GF-D8 (cell line): Measurements from ENCODE around the gene MIA3.

Experiments
- DNase-seq: peaks from one replicate; lab custom pipeline; 2025; lab: John Stamatoyannopoulos, UW

The MIA3 gene

DNA sequence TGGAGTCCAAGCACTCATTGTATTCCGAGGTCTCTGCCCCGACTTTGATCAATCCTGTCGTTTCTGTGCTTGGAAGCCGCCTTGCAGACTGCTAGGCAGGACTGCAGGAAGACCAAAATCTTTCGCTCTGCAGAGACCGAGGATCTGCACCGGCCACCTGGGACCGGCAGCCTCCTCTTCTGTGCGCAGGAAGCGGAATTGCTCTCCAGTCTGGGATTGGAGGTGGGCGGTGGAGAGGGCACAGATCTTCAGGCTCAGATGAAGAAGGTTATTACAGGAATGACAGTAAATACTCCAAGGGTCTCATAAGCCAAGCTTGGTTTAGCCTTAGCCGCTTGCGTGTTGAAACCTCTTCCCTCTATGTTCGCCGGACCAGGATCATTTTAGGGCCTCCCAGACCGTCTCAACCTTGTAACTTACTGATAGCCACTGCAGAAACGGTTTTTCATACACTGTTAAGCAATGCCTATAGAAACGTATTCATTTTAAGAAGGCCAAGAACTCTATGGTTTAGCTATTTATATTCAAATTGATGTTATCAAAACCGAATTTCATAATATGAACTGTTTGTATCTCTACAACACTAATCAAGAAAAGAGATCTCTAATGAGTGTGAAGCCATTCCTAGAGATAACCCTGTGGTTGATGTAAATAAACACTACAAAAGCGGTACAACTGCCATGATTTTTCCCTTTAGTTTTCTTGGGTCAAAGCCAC lies 1.1 kb downstream of the MIA3 start:
- no peak for DNase-seq

DNA sequence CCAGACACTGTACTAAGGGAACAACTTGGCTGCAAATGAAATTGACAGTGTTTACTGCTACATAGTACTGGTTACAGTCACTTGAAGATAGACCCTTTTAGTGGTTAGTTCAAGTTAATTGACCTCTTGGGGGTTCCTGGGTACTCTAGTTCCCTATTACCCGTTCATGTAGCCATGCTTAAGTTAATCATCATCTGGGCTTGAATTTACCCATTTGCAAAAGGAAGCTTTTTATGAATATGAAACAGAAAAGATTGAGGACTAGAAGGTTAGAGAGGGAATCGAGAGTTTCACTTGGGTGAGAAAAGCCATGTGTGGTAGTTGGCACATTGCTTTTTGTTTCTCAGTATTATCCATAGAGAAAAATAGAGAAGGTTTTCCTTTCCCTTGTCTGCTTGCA lies 2.7 kb downstream of the MIA3 start:
- no peak for DNase-seq

DNA sequence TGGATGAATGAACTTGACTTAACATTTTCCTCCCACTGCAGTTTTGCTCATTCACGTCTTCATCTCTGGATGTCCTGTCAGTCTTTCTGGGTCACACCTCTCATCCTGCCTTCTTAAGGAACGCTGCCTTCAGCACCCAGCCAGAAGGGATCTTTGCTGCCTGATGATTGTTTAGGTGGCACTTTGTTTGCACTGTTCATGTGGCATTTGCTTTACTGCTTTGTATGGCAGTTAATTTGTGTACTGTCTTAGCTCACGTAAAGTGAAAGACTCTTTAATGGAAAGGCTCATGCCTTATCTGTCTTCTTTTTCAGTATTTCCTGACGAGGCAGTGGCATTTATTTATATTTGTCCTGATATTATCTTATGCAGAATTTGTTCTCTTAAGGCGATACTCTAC lies 4.9 kb downstream of the MIA3 start:
- DNase-seq, result no peak

DNA sequence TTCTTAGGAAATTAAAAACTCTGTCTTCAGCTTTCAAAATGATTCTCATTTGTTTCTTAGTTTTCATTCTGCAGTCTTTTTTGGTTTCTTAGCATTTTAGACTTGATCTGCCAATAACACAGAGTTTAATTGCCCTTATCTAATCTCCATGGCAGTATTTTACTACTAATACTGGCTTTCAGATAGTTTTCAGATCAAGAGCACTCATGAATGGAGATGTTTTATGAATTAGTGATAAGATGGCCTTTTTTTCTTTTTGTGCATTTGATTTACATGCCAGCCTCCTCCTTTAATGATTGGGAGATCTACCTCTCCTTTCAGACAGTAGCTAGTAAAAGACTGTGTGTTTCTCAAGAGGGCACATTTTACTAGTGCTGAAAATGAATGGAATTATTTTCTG lies 5.6 kb downstream of the MIA3 start:
- DNase-seq, result no peak

DNA sequence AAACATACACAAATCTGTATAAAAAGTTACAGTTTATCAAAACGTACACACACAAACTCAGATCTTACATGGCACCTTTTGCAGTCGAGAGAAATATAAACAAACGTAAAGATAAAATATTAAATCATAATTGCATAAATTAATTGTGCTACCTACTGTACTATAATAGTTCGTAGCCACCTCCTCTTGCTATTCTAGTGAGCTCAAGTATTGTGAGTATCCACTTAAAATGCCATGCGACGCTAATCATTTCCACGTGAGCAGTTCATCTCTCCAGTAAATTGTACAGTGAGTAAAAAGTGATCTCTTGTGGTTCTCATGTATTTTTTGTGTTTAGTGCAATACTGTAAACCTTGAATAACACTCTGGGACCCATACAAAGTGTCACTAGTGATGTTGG lies 6.3 kb downstream of the MIA3 start:
- DNase-seq, result no peak

DNA sequence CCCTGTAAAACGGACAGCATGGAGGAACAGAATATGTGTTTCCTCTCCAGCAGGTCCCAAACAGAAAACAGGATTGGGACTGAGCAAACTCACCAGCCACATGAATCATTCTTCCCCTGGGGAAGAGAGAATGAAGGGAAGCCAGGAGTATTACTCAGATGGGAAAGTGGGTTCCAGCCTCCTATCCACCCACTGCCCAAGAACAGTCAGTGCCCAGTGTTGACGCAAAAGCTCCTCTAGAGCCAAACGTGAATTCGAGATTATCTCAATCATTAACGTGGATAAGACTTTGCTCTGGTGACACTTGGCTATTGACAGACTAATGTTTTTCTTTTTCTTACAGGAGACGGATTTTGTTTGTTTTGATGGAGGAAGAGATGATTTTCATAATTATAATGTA lies 9.3 kb downstream of the MIA3 start:
- DNase-seq, result no peak

DNA sequence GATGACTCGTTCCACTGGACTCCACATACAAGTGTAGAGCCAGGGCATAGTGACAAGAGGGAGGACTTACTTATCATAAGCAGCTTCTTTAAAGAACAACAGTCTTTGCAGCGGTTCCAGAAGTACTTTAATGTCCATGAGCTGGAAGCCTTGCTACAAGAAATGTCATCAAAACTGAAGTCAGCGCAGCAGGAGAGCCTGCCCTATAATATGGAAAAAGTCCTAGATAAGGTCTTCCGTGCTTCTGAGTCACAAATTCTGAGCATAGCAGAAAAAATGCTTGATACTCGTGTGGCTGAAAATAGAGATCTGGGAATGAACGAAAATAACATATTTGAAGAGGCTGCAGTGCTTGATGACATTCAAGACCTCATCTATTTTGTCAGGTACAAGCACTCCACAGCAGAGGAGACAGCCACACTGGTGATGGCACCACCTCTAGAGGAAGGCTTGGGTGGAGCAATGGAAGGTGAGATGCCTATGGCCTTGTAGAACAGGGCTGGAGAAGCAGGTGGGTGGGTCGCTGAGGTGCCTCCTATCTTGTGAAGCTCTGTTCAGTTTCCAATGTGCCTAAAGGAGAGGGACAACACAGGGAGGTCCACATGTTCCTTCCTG lies 12.1 kb downstream of the MIA3 start:
- no peak for DNase-seq

DNA sequence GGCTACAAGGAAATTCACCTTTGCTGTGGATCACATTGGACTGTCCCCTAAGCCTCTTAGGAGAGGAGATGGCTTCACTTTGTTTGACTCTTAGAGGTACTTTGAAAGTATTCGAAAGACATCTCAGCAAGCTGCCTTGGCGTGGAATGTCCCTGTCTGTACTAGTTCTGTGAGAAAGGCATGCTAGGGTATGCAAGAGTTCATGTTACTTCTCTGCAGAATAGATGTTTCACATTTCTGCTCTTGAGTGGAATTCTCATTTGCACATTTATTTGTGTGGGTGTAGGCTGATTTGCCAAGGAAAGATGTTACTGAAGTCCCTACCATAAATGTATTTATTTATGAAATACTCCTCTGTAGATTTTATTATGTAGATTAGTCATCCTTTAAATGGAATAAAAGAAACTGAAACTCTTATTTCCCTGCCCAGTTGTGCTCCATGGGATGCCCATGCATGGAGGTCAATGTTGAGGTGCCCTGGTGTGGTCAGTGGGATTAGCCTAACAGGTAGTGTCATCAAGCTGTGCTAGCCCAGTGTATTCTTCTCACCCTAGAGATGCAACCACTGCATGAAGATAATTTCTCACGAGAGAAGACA lies 13.8 kb downstream of the MIA3 start:
- no peak for DNase-seq

DNA sequence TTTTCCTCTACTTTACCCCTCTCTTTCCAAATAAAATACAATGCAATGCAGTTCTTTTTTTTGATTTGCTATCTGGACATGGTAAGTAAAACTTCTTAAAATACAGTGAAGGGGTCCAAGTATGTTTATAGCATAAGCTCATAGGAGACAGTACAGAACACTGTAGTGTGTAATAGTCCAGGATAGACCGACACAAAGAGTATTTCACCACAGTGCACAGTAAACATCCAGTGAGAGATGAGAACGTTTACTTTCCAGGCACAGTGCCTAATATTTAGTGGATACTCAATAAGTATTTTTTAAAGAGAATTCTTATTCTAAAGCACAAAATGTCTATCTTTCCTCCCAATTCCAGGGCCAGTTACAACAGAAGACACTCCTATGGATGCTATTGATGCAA lies 14.9 kb downstream of the MIA3 start:
- DNase-seq, result no peak

DNA sequence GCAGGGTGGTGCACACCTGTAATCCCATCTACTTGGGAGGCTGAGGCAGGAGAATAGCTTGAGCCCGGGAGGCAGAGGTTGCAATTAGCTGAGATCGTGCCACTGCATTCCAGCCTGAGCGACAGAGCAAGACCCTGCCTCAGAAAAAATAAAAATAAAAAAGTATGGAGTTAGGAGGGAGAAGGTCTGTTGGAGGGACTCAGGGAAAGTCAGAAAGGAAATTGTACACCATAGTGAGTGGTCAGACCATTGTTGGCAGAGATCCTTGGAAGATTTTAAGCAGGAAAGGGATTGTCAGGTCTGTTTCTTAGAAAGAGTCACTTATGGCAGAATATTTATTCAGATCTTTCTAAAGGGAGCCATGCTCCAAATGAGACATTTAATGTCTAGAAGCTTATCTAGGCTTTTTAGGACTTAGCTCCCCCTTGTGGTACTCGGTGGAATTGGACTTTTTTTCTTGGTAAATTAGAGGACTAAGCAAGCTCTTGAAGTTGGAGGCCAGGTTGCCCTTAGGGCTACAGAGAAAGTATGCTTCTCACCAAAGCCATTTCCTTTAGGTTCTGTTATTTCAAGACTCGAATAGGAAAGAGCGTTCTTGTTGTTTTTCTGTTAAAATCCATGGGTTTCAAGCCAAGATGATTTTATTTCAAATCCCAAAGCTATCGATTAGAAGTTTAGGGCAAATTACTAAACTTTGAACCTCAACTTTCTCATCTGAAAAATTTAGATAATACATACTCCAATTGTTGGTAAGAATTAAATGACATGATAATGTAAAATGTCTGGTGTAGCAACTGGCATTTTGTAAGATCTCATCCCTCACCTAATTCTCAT lies 16.5 kb downstream of the MIA3 start:
- DNase-seq, result peak; percentile 65

DNA sequence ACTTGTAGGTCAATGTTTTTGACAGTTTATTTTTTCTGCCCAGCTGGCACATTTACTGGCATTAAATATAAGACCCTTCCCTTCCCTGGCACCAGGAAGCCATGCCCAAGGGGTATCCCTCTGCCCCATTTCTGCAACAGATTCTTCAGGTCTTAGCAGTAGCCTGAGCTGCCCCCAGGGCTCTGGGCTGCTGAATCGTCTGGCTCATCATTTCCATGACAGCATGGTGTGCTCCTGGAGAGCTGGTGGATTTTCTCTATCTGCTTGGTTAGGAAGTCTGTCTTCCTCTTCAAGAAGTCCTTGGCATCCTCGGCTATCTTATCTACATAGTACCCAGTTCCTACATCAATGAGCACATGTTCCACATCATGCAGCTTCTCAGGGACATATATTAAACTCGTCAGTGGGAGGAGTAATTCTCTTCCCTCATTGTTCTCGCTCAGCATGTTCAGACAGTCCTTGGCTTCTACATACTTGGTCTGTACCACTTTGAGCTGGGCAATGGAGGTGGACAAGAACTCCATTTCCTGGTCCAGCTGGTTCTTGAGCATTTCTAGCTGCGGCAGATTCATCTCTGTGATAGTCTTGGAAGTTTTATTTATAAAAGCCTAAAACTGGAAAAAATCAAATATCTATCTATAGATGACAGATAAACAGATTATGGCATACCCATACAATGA lies 23.5 kb downstream of the MIA3 start:
- DNase-seq, result no peak

DNA sequence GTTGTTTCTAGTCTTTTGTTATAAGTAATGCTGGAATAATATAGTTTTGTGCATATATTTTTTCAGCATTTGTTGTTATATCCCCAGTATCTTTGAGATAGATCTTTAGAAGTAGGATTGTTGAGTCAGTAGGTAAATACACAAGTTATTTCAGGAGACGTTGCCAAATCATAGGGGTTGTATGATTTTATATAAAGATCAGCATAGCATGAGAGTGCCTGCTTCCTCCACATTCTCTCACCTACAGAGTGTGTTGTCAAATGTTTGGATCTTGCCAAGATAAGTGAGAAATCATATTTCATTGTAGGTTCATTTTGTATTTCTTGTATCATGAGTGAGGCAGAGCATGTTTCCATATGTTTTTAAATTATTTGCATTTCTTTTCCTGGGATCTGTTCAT lies 24.6 kb downstream of the MIA3 start:
- no peak for DNase-seq

DNA sequence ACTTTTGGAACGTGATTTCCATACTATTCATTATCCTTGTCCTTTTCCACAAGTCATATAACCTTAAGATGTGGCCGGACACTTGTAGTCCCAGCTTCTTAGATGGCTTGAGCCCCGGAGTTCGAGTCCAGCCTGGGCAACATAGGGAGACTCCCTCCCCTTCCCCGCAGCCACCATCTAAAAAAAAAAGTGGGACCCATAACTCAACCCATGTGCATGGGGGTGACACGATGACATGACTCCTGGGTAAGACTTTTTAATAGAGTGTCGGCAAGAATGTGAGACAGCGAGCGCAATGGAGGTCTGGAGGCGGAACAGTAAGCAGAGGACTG lies 25.7 kb downstream of the MIA3 start:
- no peak for DNase-seq

DNA sequence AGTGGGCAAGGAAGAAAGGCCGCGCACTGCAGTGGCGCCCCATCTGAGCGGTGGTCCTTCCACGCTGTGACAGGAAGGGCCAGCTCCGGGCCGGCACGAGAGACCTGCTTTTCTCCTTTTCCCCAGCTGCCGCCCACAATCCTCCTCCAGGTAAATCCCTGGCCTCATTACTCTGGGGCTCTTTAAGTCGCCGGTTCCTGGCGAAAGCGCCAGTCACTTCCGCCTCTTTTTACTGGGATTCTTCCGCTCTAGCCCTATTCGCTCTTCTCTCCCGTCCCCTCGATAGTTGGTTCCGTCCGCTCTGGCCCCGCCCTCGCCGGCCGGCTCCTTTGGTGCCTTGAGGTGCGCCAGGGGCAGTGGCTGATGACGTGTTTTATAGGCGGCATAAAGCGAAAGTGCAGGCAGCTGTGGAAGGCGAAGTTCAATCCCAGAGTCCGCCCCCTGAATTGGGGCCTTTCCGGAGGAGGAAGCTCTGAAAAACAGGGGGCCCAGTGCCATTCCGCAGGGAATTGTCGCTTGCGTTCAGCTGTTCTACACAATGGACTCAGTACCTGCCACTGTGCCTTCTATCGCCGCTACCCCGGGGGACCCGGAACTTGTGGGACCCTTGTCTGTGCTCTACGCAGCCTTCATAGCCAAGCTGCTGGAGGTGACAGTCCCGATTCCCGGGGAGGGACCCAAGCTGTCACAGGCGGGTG lies 26.2 kb downstream of the MIA3 start:
- DNase-seq, result peak; percentile 95

DNA sequence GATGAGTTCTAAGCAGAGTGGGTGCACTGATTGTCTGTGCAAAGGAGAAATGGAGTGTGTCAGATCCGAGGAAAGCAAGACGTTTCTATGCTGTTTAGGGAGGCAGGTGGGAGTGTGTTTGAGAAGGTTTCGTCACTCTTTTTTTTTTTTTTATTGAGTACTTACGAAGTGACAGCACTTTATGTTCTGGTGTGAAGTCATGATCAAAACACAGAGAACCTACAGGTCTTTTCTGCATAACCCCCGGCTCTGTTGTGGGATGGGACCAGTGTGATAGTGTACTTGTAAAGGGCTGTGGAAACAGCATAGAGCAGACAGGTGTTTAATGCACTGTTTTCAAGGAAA lies 26.7 kb downstream of the MIA3 start:
- no peak for DNase-seq

DNA sequence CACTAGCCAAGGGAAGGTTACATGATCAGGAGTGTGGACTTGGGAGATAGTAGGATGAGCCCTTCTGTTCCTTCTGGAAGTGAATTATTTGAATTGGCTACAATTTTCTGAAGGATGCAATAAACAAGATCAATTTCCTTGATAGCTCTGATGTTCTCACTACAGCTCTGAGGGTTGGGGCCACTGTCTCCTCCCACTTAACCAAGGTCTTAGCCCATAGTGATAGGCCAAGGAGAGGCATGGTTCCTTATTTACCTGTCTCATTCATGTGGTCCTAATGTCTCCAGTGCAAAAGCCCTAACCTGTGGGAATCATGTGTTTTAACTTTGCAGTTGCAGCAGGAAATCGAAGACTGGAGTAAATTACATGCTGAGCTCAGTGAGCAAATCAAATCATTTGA lies 34.8 kb downstream of the MIA3 start:
- DNase-seq, result no peak

DNA sequence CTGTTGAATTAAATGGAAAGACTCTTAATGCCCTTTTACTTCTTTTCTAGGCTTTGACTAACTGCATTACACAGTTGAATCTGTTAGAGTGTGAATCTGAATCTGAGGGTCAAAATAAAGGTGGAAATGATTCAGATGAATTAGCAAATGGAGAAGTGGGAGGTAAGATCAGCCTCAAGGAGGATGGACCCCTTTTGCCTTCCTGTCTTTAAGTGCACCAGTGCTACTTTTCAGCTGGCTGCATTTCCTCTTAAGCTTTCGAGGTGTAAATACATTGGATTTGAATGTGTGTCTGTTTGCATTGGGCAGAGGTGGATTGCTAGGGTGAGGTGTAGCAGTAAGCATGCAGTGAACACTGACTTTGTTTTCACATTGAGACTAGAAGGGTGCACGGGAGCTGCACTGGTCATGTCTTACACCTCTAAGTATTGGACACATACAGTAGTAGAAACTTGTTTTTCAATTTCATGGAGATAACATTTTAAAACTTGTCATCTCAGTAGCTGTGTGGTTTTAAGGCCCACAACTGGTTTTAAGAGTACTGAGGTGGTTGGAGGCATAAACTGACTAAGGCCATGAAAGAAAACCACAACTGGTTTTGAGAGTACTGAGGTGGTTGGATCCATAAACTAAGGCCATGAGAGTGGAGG lies 35.4 kb downstream of the MIA3 start:
- no peak for DNase-seq

DNA sequence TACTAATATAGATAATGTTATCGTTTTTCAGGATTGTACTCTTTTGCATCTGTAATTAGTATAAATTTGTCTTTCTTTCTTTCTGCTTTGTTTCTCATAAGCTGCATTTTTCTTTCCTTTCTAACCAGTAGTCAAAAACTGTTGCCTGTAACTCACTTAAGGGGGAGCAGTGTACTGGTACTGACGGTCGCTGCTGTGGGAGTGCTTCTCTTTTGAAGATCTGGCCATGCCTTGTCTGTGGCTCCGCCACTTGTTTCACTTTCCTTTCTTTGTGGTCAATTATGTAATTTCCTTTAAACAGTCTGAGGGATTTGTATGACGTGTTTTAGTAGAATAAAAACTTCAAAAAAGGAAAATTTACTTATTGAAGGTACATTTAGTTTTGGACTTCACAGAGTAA lies 37.0 kb downstream of the MIA3 start:
- DNase-seq, result peak; percentile 90

DNA sequence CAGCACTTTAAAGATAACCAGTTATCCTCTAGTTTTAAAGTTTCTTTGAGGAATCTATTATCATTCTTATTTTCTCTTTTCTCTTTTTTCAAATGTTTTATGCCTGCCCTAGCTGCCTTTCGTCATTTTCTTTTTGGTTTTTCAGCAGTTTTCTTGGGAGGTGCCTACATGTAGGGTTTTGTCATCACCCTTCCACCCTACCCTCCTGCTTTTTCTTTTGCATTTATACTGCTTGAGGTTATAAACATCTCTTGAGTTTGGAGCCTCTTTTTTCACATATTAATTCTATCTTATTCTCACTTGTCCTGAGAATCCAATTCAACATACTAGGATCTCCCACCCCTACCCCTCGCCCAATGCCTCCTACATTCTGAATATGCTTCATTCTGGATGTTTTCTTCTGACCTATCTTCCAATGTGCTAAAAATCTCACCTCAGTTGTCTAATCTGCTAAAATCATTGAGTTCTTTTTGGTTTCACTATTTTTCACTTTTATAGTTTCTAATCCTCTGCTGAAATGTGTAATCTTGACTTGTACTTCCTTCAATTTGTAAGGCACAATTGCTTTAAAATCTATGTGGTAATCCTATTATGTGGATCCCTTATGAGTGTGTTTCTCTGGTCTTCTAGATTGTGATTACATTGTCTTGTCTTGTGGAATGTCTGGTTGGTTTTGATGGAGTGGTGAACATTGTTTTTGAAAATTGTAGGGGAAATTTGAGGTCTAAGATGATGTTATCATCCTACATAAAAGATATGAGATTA lies 38.7 kb downstream of the MIA3 start:
- DNase-seq, result no peak

DNA sequence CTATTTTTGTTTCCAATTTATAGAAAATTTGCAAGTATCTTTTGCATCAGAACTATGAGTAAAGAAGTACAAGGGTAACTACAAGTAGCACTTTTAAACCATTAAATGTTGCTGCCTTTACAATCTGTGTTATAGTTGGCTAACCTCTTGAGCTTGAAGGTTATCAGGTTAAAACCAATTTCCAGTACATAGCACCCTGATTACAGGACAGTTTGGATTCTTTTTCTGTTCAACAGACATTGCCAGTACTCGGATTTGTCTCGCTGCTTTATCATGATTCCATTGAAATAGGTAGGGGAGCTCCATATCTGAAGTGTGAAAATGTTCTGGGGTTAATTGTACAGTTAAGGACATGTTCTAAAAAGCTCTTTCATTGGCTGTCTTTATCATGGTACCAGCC lies 40.0 kb downstream of the MIA3 start:
- no peak for DNase-seq
